Uterus (tissue), 2 donors: Measurements from ENCODE around the gene TACR1.
"Not testable (repeated sequence)": the region's sequence is repeated elsewhere in the genome, so short reads cannot be mapped to it uniquely, and the experiment has no call there.

Experiments used
- POLR2A ChIP-seq, 2 donors: fragments of 450-650 bp; IDR thresholded peaks; one replicate each; pipeline ENCODE4 v1.6.1; 2016; ENCODE audit warnings: antibody characterized with exemption in 2 of 2, mild to moderate bottlenecking in 1 of 2, moderate library complexity in 1 of 2
- TF ChIP-seq, protein P1 (sequence below), 4 experiments: fragments of 200-600 bp in 2 of 4; fragments of 450-650 bp in 2 of 4; sonication (generic) in 2 of 4; IDR thresholded peaks; one replicate each; pipeline ENCODE4 v1.5.1; 2016 to 2019; ENCODE audit warnings: antibody characterized with exemption in 4 of 4, mild to moderate bottlenecking in 2 of 4, moderate library complexity in 1 of 4

DNA sequence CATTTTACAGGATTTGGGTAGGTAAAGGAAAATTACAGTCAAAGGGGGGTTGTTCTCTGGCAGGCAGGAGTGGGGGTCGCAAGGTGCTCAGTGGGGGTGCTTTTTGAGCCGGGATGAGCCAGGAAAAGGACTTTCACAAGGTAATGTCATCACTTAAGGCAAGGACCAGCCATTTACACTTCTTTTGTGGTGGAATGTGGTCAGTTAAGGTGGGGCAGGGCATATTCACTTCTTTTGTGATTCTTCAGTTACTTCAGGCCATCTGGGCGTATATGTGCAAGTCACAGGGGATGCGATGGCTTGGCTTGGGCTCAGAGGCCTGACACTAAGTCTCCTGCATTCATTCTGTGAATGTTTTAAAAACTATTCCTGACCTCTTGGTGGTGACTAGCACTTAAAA is 19.9 kb upstream of the TACR1 start:
- TF ChIP-seq, protein P1, sequence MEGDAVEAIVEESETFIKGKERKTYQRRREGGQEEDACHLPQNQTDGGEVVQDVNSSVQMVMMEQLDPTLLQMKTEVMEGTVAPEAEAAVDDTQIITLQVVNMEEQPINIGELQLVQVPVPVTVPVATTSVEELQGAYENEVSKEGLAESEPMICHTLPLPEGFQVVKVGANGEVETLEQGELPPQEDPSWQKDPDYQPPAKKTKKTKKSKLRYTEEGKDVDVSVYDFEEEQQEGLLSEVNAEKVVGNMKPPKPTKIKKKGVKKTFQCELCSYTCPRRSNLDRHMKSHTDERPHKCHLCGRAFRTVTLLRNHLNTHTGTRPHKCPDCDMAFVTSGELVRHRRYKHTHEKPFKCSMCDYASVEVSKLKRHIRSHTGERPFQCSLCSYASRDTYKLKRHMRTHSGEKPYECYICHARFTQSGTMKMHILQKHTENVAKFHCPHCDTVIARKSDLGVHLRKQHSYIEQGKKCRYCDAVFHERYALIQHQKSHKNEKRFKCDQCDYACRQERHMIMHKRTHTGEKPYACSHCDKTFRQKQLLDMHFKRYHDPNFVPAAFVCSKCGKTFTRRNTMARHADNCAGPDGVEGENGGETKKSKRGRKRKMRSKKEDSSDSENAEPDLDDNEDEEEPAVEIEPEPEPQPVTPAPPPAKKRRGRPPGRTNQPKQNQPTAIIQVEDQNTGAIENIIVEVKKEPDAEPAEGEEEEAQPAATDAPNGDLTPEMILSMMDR (IDR thresholded peaks at IDR 0.05), result not testable (repeated sequence)
- TF ChIP-seq POLR2A (IDR thresholded peaks at IDR 0.05), result not testable (repeated sequence)
